Femur (tissue), 1 donor: ENCODE measurements around the gene RAMP3.

Experiments
- DNase-seq: peaks from one replicate; pipeline ENCODE4 v3.0.0-alpha.2; 2017

The RAMP3 gene

GRCh38 chr7:45181286-45181960, 23.8 kb downstream of the RAMP3 start:
- no peak for DNase-seq

GRCh38 chr7:45181991-45182855, 24.6 kb downstream of the RAMP3 start:
- DNase-seq = no peak

- DNase-seq = no peak
Measured at GRCh38 chr7:45182856-45183710, 25.5 kb downstream of the RAMP3 start.

GRCh38 chr7:45183711-45184210, 26.2 kb downstream of the RAMP3 start:
- DNase-seq = no peak

GRCh38 chr7:45184326-45185027, 26.9 kb downstream of the RAMP3 start:
- DNase-seq = no peak

- no peak for DNase-seq
Measured at GRCh38 chr7:45185028-45185863, 27.7 kb downstream of the RAMP3 start.

- DNase-seq = no peak
Measured at GRCh38 chr7:45185864-45186250, 28.3 kb downstream of the RAMP3 start.

- DNase-seq = no peak
Measured at GRCh38 chr7:45186261-45186813, 28.7 kb downstream of the RAMP3 start.

- no peak for DNase-seq
Measured at GRCh38 chr7:45187089-45187945, 29.7 kb downstream of the RAMP3 start.

- DNase-seq = no peak
Measured at GRCh38 chr7:45187946-45188411, 30.4 kb downstream of the RAMP3 start.

- no peak for DNase-seq
Measured at GRCh38 chr7:45188736-45189135, 31.1 kb downstream of the RAMP3 start.

GRCh38 chr7:45189151-45189970, 31.8 kb downstream of the RAMP3 start:
- no peak for DNase-seq

- no peak for DNase-seq
Measured at GRCh38 chr7:45190406-45191165, 33.0 kb downstream of the RAMP3 start.

GRCh38 chr7:45191396-45191795, 33.8 kb downstream of the RAMP3 start:
- DNase-seq = no peak

GRCh38 chr7:45192621-45193041, 35.0 kb downstream of the RAMP3 start:
- no peak for DNase-seq

GRCh38 chr7:45193828-45194227, 36.2 kb downstream of the RAMP3 start:
- DNase-seq = no peak

- no peak for DNase-seq
Measured at GRCh38 chr7:45196374-45196773, 38.8 kb downstream of the RAMP3 start.

GRCh38 chr7:45197461-45197860, 39.9 kb downstream of the RAMP3 start:
- no peak for DNase-seq
